Breast epithelium (tissue), 4 donors: Measurements from ENCODE around the gene RSPH9. TPM values are rescaled to one million over a fixed set of nuclear protein-coding genes. Genes with fewer than 3 reads are reported as not detected.
"Not testable (repeated sequence)": the region's sequence is repeated elsewhere in the genome, so short reads cannot be mapped to it uniquely, and the experiment has no call there.

Experiments used
- DNase-seq, 2 donors: peaks; one replicate each; pipeline ENCODE4 v3.0.0-alpha.2; 2019; ENCODE audit warnings: low spot score in 2 of 2
- H3K27ac ChIP-seq, 2 donors: fragments of 200-600 bp; sonication (generic) in 1 of 2; one replicate each; pipeline ENCODE4 v1.5.1; 2016 to 2019; ENCODE audit warnings: mild to moderate bottlenecking in 1 of 2
- H3K27me3 ChIP-seq, 2 donors: fragments of 200-600 bp; sonication (generic) in 1 of 2; one replicate each; pipeline versions ENCODE4 v1.5.1 to v1.6.0; 2017 to 2019; ENCODE audit warnings: control low read depth in 1 of 2, mild to moderate bottlenecking in 1 of 2
- H3K36me3 ChIP-seq: fragments of 200-600 bp; one replicate; pipeline ENCODE4 v1.5.1; 2019
- H3K4me1 ChIP-seq, 2 donors: fragments of 200-600 bp; sonication (generic); one replicate each; pipeline ENCODE4 v1.5.1; 2016 to 2019; ENCODE audit warnings: control low read depth in 1 of 2
- H3K4me3 ChIP-seq, 3 donors: fragments of 200-600 bp; sonication (generic); 1 replicate in 2 of 3; 2 replicates in 1 of 3; pipeline ENCODE4 v1.5.1; 2016 to 2019; ENCODE audit warnings: mild to moderate bottlenecking in 3 of 3, moderate library complexity in 2 of 3
- H3K9me3 ChIP-seq, 2 donors: fragments of 200-600 bp; sonication (generic) in 1 of 2; one replicate each; pipeline ENCODE4 v1.5.1; 2016 to 2019; ENCODE audit warnings: control low read depth in 1 of 2
- POLR2A ChIP-seq: fragments of 450-650 bp; IDR thresholded peaks from one replicate; pipeline ENCODE4 v1.6.1; 2016; ENCODE audit warnings: antibody characterized with exemption, mild to moderate bottlenecking, moderate library complexity
- POLR2AphosphoS5 ChIP-seq, 3 donors: sonication (generic); formaldehyde crosslinking; IDR thresholded peaks; one replicate each; pipeline ENCODE4 v1.6.1; 2017; ENCODE audit warnings: antibody characterized with exemption in 3 of 3
- intact Hi-C: fragments of 100-400 bp; cut with DNase I; formaldehyde crosslinking; loops from one replicate; pipeline ENCODE4 v1.15.1; 2023; ENCODE audit warnings: low total_unique reads
- total RNA-seq, 3 donors: library from RNA; depleted of rRNA; stranded (reverse); fragments of >200 nt; gene quantifications; one replicate each; pipeline ENCODE4 v1.1.0, GENCODE V29; 2016
- TF ChIP-seq, protein P1 (sequence below), 3 donors: fragments of 450-650 bp; IDR thresholded peaks; one replicate each; pipeline ENCODE4 v1.5.1; 2016 to 2017; ENCODE audit warnings: antibody characterized with exemption in 3 of 3, mild to moderate bottlenecking in 3 of 3, moderate library complexity in 3 of 3

The RSPH9 gene
- total RNA-seq, 3 donors from 2014 or later = not detected

DNA sequence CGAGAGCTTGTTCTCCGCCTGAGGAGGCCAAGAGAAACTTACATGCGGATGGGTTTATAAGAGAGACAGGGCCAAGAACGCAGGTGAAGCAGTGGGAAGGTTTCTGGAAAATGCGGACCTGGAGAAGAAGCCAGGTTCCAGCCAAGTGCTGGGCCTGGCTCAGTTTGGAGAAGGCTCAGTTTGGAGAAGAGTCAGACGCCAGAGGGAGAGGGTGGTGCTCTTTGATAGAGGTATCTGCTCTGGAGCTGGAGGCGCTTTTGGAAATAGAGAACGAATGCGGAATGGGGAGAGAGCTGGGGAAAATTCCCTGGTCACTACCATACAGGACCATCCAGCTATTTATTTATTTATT lies 753 bp downstream of the RSPH9 start:
- intact Hi-C loops = loop anchor here (1.0 kb wide), 1 partner anchor 16 kb away; no protein-coding TSS in a partner anchor
- peak overlapping the region; percentile 71 to 85 for H3K27ac ChIP-seq
- no peaks in the 10 kb centered on the region for H3K27me3 ChIP-seq
- no peaks in the 10 kb centered on the region for H3K9me3 ChIP-seq
- no peaks in the 10 kb centered on the region for H3K36me3 ChIP-seq
- peak overlapping the region; percentile 38 to 74 (median 60) for H3K4me3 ChIP-seq
- TF ChIP-seq, protein P1, sequence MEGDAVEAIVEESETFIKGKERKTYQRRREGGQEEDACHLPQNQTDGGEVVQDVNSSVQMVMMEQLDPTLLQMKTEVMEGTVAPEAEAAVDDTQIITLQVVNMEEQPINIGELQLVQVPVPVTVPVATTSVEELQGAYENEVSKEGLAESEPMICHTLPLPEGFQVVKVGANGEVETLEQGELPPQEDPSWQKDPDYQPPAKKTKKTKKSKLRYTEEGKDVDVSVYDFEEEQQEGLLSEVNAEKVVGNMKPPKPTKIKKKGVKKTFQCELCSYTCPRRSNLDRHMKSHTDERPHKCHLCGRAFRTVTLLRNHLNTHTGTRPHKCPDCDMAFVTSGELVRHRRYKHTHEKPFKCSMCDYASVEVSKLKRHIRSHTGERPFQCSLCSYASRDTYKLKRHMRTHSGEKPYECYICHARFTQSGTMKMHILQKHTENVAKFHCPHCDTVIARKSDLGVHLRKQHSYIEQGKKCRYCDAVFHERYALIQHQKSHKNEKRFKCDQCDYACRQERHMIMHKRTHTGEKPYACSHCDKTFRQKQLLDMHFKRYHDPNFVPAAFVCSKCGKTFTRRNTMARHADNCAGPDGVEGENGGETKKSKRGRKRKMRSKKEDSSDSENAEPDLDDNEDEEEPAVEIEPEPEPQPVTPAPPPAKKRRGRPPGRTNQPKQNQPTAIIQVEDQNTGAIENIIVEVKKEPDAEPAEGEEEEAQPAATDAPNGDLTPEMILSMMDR (IDR thresholded peaks at IDR 0.05) = no peak
- DNase-seq = no peak
- H3K4me1 ChIP-seq = no peaks in the 10 kb centered on the region

- intact Hi-C loops = no loop called here
- Histone ChIP-seq H3K4me1 (no peaks in the 10 kb centered on the region), H3K27ac (no peak overlapping the region), H3K9me3 (no peaks in the 10 kb centered on the region), H3K36me3 (no peaks in the 10 kb centered on the region), H3K4me3 (no peak overlapping the region), H3K27me3 (no peaks in the 10 kb centered on the region)
- TF ChIP-seq POLR2AphosphoS5 (IDR thresholded peaks at IDR 0.05) (no peak), POLR2A (no peak)
- TF ChIP-seq, protein P1 (IDR thresholded peaks at IDR 0.05) = no peak
- no peak for DNase-seq
Observed at GRCh38 chr6:43647613-43648012, 2.8 kb downstream of the RSPH9 start.

GRCh38 chr6:43648248-43648647 lies 3.4 kb downstream of the RSPH9 start:
- no peak overlapping the region for H3K4me3 ChIP-seq
- H3K9me3 ChIP-seq = no peaks in the 10 kb centered on the region
- intact Hi-C loops = no loop called here
- H3K27ac ChIP-seq = no peak overlapping the region
- DNase-seq = no peak
- H3K4me1 ChIP-seq = no peaks in the 10 kb centered on the region
- TF ChIP-seq POLR2AphosphoS5 (IDR thresholded peaks at IDR 0.05) (no peak), POLR2A (no peak)
- TF ChIP-seq, protein P1 (IDR thresholded peaks at IDR 0.05) = no peak
- H3K36me3 ChIP-seq = no peaks in the 10 kb centered on the region
- no peaks in the 10 kb centered on the region for H3K27me3 ChIP-seq

DNA sequence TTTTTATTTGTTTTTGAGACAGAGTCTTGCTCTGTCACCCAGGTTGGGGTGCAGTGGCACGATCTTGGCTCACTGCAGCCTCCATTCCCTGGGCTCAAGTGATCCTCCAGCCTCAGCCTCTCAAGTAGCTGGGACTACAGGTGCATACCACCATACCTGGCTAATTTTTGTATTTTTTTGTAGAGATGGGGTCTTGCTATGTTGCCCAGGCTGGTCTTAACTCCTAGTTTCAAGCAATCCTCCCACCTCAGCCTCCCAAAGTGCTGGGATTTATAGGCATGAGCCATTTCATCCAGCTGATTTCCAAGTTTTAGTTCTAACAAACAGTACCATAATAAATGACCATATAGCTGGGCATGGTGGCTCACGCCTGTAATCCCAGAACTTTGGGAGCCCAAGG lies 8.0 kb downstream of the RSPH9 start:
- not testable (repeated sequence) for H3K27ac ChIP-seq, H3K9me3 ChIP-seq

GRCh38 chr6:43657221-43657802 lies 12.5 kb downstream of the RSPH9 start:
- no peak overlapping the region for H3K4me3 ChIP-seq
- DNase-seq = no peak
- no peaks in the 10 kb centered on the region for H3K27me3 ChIP-seq
- no peak overlapping the region for H3K27ac ChIP-seq
- TF ChIP-seq, protein P1 (IDR thresholded peaks at IDR 0.05) = no peak
- no peak for TF ChIP-seq POLR2A
- TF ChIP-seq POLR2AphosphoS5 (IDR thresholded peaks at IDR 0.05) = no peak
- no peaks in the 10 kb centered on the region for H3K9me3 ChIP-seq
- no peaks in the 10 kb centered on the region for H3K36me3 ChIP-seq
- intact Hi-C loops = no loop called here
- H3K4me1 ChIP-seq = no peaks in the 10 kb centered on the region

More for the DNA sequence above, 8.0 kb downstream of the RSPH9 start:
- H3K4me1 ChIP-seq, DNase-seq, intact Hi-C loops, H3K36me3 ChIP-seq, H3K27me3 ChIP-seq, H3K4me3 ChIP-seq: not testable (repeated sequence)

- H3K9me3 ChIP-seq = no peaks in the 10 kb centered on the region
- intact Hi-C loops = no loop called here
- H3K4me3 ChIP-seq = no peak overlapping the region
- no peaks in the 10 kb centered on the region for H3K4me1 ChIP-seq
- no peaks in the 10 kb centered on the region for H3K27me3 ChIP-seq
- H3K27ac ChIP-seq = no peak overlapping the region
- TF ChIP-seq, protein P1 (IDR thresholded peaks at IDR 0.05) = no peak
- TF ChIP-seq POLR2AphosphoS5 (IDR thresholded peaks at IDR 0.05) = no peak
- H3K36me3 ChIP-seq = no peaks in the 10 kb centered on the region
- no peak for DNase-seq
Observed at GRCh38 chr6:43658161-43658560, 13.3 kb downstream of the RSPH9 start.

DNA sequence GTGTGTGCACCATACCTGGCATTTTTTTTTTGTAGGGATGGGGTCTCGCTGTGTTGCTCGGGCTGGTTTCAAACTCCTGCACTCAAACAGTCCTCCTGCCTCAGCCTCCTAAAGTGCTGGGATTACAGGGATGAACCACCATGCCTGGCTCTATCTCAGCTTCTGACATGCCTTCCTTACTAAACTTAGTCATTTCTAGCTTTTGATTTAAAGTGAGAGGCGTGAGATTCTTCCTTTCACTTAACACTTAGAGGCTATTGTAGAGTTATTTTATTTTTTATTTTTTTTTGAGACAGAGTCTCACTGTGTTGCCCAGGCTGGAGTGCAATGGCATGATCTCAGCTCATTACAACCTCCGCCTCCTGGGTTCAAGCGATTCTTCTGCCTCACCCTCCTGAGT lies 18.1 kb downstream of the RSPH9 start:
- H3K36me3 ChIP-seq, H3K4me1 ChIP-seq, H3K4me3 ChIP-seq, DNase-seq, H3K27me3 ChIP-seq, intact Hi-C loops, H3K27ac ChIP-seq, H3K9me3 ChIP-seq: not testable (repeated sequence)
